22Rv1 (cell line): Measurements from ENCODE around the gene TEX28.
"Not testable (repeated sequence)": the region's sequence is repeated elsewhere in the genome, so short reads cannot be mapped to it uniquely, and the experiment has no call there.

Experiments
- H3K27ac ChIP-seq: fragments of 450-650 bp; 2 replicates; pipeline ENCODE4 v1.5.1; 2017
- ZFX ChIP-seq: fragments of 450-650 bp; IDR thresholded peaks from 2 replicates; pipeline ENCODE4 v1.6.1; 2017; ENCODE audit warnings: antibody characterized with exemption, borderline replicate concordance
- TF ChIP-seq, protein P1 (sequence below): fragments of 450-650 bp; IDR thresholded peaks from 2 replicates; pipeline ENCODE4 v1.5.1; 2017; ENCODE audit warnings: mild to moderate bottlenecking

TEX28 gene

GRCh38 chrX:154309041-154309775 is 14.3 kb upstream of the TEX28 start:
- H3K27ac ChIP-seq, result no peak overlapping the region
- TF ChIP-seq ZFX, result no peak
- TF ChIP-seq, protein P1, sequence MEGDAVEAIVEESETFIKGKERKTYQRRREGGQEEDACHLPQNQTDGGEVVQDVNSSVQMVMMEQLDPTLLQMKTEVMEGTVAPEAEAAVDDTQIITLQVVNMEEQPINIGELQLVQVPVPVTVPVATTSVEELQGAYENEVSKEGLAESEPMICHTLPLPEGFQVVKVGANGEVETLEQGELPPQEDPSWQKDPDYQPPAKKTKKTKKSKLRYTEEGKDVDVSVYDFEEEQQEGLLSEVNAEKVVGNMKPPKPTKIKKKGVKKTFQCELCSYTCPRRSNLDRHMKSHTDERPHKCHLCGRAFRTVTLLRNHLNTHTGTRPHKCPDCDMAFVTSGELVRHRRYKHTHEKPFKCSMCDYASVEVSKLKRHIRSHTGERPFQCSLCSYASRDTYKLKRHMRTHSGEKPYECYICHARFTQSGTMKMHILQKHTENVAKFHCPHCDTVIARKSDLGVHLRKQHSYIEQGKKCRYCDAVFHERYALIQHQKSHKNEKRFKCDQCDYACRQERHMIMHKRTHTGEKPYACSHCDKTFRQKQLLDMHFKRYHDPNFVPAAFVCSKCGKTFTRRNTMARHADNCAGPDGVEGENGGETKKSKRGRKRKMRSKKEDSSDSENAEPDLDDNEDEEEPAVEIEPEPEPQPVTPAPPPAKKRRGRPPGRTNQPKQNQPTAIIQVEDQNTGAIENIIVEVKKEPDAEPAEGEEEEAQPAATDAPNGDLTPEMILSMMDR, result no peak

GRCh38 chrX:154308108-154308946 is 13.4 kb upstream of the TEX28 start:
- H3K27ac ChIP-seq, result no peak overlapping the region
- TF ChIP-seq, protein P1, result peak; percentile 66
- TF ChIP-seq ZFX, result no peak

GRCh38 chrX:154307202-154307601 is 12.3 kb upstream of the TEX28 start:
- TF ChIP-seq, protein P1, result no peak
- TF ChIP-seq ZFX, result no peak

DNA sequence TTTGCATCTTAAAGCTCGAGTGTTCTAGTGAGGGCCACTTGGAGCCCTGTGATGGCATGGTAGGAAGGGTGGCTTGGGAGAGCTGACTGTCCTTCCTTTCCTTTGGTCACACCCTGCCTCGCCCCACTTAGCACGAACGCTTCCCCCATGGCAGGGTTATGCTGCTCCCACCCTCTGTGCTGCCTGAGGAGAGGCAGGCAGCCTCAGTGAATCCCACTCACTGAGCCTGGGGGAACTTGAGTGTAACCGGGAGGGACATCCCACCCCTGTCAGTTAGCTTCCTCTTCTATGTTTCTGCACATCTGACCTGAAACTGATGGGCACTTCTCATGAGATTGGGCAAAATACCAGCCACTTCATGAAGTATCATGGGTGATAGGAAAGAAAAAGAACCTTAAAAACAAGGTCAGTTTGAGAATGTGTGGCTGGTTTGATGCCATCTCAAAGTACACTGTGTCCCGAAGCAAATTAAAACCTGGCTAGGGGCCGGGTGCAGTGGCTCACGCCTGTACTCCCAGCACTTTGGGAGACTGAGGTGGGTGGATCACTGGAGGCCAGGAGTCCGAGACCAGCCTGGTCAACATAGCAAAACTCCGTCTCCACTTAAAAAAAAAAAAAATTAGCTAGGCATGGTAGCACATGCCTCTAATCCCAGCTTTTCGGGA is 10.7 kb upstream of the TEX28 start:
- no peak for TF ChIP-seq ZFX
- TF ChIP-seq, protein P1, result no peak
- peak overlapping the region; percentile 29; the same call in 1 of the 2 replicates for H3K27ac ChIP-seq

More at GRCh38 chrX:154307202-154307601, 12.3 kb upstream of the TEX28 start:
- H3K27ac ChIP-seq, result no peak overlapping the region

- H3K27ac ChIP-seq, result no peak overlapping the region
Observed at GRCh38 chrX:154304846-154305245, 9.9 kb upstream of the TEX28 start.

DNA sequence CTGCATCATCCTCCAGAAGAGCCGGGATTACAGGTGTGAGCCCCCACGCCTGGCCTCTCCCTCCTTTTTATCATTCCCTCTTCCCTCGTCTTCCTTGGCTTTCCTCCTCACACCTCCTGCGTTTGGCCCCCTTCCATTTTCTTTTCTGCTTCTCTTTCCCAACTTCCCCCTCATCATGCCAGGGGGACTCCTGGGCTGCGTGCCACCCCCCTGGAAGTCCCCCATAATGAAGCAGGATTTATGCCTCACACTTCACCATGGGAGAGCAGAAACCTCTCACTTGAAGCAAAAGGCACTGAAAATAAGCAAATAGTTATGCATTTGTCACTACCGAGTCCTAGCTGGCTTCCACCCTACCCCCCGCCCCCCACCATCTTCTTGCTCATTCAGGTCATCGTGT is 8.6 kb upstream of the TEX28 start:
- TF ChIP-seq, protein P1, result no peak
- no peak for TF ChIP-seq ZFX
- no peak overlapping the region for H3K27ac ChIP-seq

More at GRCh38 chrX:154304846-154305245, 9.9 kb upstream of the TEX28 start:
- TF ChIP-seq, protein P1, result no peak
- TF ChIP-seq ZFX, result no peak

GRCh38 chrX:154302998-154303397 is 8.1 kb upstream of the TEX28 start:
- H3K27ac ChIP-seq, result not testable (repeated sequence)
